ENCODE measurements around the gene CDC20.

CDC20 gene

DNA sequence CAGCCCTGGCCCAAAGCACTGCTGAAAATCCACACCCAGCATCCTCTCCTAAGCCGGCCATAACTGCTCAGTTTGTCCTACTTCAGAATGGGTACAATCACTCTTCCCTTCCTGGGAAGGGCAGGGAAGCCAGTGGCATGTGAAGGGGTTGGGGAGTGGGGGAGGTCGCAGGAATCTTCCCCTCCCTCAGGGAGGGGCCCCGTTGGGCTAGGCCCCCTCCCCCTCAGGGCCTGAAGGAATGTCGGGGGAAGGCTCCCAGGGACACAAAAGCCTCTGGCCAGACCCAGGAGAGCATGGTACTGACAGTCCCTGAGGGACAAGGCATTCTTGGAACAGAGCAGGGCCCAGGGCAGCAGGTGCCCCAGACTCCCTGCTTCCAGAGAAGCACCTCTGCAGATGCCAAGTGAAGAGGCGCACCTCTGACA, 7.8 kb downstream of the CDC20 start:
- TF ChIP-seq POLR2AphosphoS5 (IDR thresholded peaks at IDR 0.05; ENCODE audit: low read depth, low read length), result no peak

DNA sequence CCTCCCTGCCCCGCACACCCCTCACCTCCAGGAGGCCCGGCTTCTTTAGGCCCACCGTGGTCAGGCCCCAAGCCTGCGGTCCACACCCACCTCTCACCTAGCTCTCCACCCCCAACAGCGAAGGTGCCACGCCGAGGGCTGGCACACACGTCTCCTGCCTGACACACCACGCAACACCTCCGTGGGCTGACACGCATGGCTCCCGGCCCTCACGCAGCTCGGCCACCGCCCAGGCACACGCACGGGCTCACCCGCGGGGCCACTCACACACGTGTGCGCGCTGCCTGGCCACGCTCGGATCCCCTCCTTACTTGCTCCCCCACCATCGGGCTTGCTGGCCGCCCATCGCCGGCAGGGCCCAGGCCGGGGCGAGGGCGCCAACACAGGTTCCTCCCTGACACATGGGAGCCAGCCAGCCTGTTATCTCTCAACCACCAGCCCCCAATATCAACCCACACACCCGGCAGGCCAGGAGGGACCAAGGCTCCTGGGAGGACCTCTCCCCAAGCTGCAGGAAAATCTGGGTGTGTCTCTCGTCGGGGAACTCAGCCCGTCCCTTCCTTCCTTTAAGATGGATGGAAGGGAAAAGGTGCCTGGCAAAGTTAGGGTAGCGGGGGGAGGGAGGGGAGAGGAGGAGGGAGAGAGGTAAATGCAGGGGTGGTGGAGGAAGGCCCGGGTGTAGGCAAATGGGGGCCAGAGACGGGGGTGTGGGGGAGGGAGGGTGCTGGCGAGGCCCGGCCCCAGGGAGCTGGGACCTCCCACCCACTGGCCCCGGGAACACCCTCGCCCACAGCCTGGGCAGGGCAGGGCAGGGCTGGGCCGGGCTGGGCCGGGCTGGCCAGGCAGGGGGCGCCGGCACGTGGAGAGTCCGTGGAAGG, 8.5 kb downstream of the CDC20 start:
- no peak for TF ChIP-seq REST (IDR thresholded peaks at IDR 0.05; ENCODE audit: insufficient read depth in 1 of 2, low read depth in 2 of 2, low read length in 2 of 2)
- TF ChIP-seq POLR2AphosphoS5 (IDR thresholded peaks at IDR 0.05; ENCODE audit: low read depth, low read length), result no peak
- no peak for TF ChIP-seq FOXP2 (optimal IDR thresholded peaks at IDR 0.05; ENCODE audit: borderline replicate concordance, extremely low read depth, extremely low read length, insufficient read depth)
- TF ChIP-seq TAF1 (IDR thresholded peaks at IDR 0.05; ENCODE audit: borderline replicate concordance, insufficient read depth, low read length), result no peak
- TF ChIP-seq SIN3A (IDR thresholded peaks at IDR 0.05; ENCODE audit: borderline replicate concordance, insufficient read depth, low read length), result no peak

- TF ChIP-seq SIN3A (IDR thresholded peaks at IDR 0.05; ENCODE audit: borderline replicate concordance, insufficient read depth, low read length) (peak; percentile 39; the same call in 1 of the 2 replicates), FOXP2 (optimal IDR thresholded peaks at IDR 0.05; ENCODE audit: borderline replicate concordance, extremely low read depth, extremely low read length, insufficient read depth) (peak; percentile 17), TAF1 (IDR thresholded peaks at IDR 0.05; ENCODE audit: borderline replicate concordance, insufficient read depth, low read length) (peak; percentile 78), REST (IDR thresholded peaks at IDR 0.05; ENCODE audit: insufficient read depth in 1 of 2, low read depth in 2 of 2, low read length in 2 of 2) (0 out of 4 replicates have a peak, but pooled peaks have one; percentile 10 to 44), POLR2AphosphoS5 (IDR thresholded peaks at IDR 0.05; ENCODE audit: low read depth, low read length) (peak; percentile 96)
These were observed 9.3 kb downstream of the CDC20 start, which contains the start of gene ELOVL1 for GRCh38 chr1:43367904-43368645. Gene ELOVL1, minus strand, starts transcription at chr1:43368011. Its CDS starts 2,402 bp downstream, at chr1:43365609.

DNA sequence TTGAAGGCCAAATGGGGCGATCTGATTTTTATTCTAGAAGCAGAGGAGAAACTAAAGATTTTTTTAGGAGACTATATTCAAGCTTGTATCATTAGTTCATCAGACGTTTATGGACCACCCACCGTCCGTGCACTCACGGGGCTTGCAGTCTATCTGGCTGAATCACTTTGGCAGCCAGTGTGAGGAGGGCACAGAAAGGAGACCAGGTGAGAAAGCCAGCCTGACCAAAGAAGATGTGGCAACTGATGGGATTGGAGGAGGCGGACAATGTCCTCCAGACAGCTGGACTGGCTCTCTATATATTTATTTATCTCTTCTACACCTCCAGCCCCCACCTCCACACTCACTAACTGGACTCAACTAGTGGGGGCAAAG, 9.9 kb downstream of the CDC20 start:
- no peak for TF ChIP-seq SIN3A (IDR thresholded peaks at IDR 0.05; ENCODE audit: borderline replicate concordance, insufficient read depth, low read length)
- TF ChIP-seq POLR2AphosphoS5 (IDR thresholded peaks at IDR 0.05; ENCODE audit: low read depth, low read length), result no peak
- TF ChIP-seq REST (IDR thresholded peaks at IDR 0.05; ENCODE audit: insufficient read depth in 1 of 2, low read depth in 2 of 2, low read length in 2 of 2), result no peak
- no peak for TF ChIP-seq TAF1 (IDR thresholded peaks at IDR 0.05; ENCODE audit: borderline replicate concordance, insufficient read depth, low read length)
- no peak for TF ChIP-seq FOXP2 (optimal IDR thresholded peaks at IDR 0.05; ENCODE audit: borderline replicate concordance, extremely low read depth, extremely low read length, insufficient read depth)

DNA sequence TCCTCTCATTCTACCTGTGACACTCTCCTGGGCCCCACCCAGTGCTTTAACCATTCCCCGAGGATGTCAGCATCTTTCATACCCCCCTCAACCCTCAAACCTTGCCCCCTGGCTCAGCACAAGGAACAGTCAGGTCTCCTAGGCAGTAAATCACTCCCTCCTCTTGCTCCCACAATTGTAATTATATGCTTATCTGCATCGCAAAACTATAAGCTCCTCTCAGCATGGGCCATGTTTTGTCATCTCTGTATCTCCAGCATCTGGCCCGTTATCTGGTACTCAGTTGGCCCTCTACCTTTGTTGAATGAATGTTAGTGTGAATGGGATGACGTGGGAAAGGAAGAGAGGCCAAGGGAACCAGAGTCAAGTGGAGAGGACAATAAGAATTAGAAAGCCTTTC, 11.8 kb downstream of the CDC20 start:
- TF ChIP-seq POLR2AphosphoS5 (IDR thresholded peaks at IDR 0.05; ENCODE audit: low read depth, low read length), result no peak

- no peak for TF ChIP-seq TAF1 (IDR thresholded peaks at IDR 0.05; ENCODE audit: borderline replicate concordance, insufficient read depth, low read length)
- no peak for TF ChIP-seq POLR2AphosphoS5 (IDR thresholded peaks at IDR 0.05; ENCODE audit: low read depth, low read length)
- TF ChIP-seq SIN3A (IDR thresholded peaks at IDR 0.05; ENCODE audit: borderline replicate concordance, insufficient read depth, low read length), result no peak
- no peak for TF ChIP-seq FOXP2 (optimal IDR thresholded peaks at IDR 0.05; ENCODE audit: borderline replicate concordance, extremely low read depth, extremely low read length, insufficient read depth)
- no peak for TF ChIP-seq REST (IDR thresholded peaks at IDR 0.05; ENCODE audit: insufficient read depth in 1 of 2, low read depth in 2 of 2, low read length in 2 of 2)
These were observed 13.4 kb downstream of the CDC20 start for GRCh38 chr1:43372172-43372571.
